Fibroblast of lung (primary cell): ENCODE data around the gene HSPH1. TPM values are rescaled to one million over a fixed set of nuclear protein-coding genes. Genes with fewer than 3 reads are reported as not detected.
A peak's percentile ranks its signal among the peaks of the same experiment; 100 is the strongest.

Experiments used
- DNase-seq, 2 donors: peaks; one replicate each; pipeline versions ENCODE4 v3.0.0 to v3.0.0-alpha.2; 2010; ENCODE audit warnings: low read depth in 2 of 2
- H2AFZ ChIP-seq: 2 replicates; pipeline ENCODE4 v1.5.1; 2012; ENCODE audit warnings: low read length, control low read depth, inconsistent platforms
- H3K27ac ChIP-seq: 2 replicates; pipeline ENCODE4 v1.5.1; 2011; ENCODE audit warnings: low read length, control low read depth; ENCODE audit not compliant: insufficient read depth
- H3K27me3 ChIP-seq: 2 replicates; pipeline ENCODE4 v1.5.1; 2011; ENCODE audit warnings: mild to moderate bottlenecking, low read length; ENCODE audit not compliant: control insufficient read depth, insufficient read depth
- H3K36me3 ChIP-seq: 2 replicates; pipeline ENCODE4 v1.5.1; 2011; ENCODE audit warnings: low read length; ENCODE audit not compliant: control insufficient read depth, insufficient read depth
- H3K4me1 ChIP-seq: 2 replicates; pipeline ENCODE4 v1.5.1; 2011; ENCODE audit warnings: low read length; ENCODE audit not compliant: control insufficient read depth, insufficient read depth; ENCODE audit errors: extremely low read depth
- H3K4me2 ChIP-seq: 2 replicates; pipeline ENCODE4 v1.5.1; 2011; ENCODE audit warnings: low read length, control low read depth; ENCODE audit not compliant: insufficient read depth; ENCODE audit errors: extremely low read depth
- H3K4me3 ChIP-seq, 4 experiments: fragments of 200-600 bp in 1 of 4; sonication (generic) in 1 of 4; replicated peaks in 1 of 4; 2 replicates each; pipeline ENCODE4 v1.5.1; 2011 to 2016; ENCODE audit warnings: low read length in 4 of 4, low read depth in 3 of 4, mild to moderate bottlenecking in 3 of 4, control low read depth in 2 of 4, inconsistent platforms in 1 of 4, mixed read lengths in 1 of 4; ENCODE audit not compliant: insufficient read depth in 1 of 4; ENCODE audit errors: control extremely low read depth in 1 of 4
- H3K79me2 ChIP-seq: 2 replicates; pipeline ENCODE4 v1.5.1; 2012; ENCODE audit warnings: mild to moderate bottlenecking, low read length, inconsistent platforms; ENCODE audit not compliant: control insufficient read depth, insufficient read depth
- H3K9ac ChIP-seq: 2 replicates; pipeline ENCODE4 v1.5.1; 2011; ENCODE audit warnings: mild to moderate bottlenecking, low read length, control low read depth; ENCODE audit not compliant: insufficient read depth
- H3K9me3 ChIP-seq: 2 replicates; pipeline ENCODE4 v1.5.1; 2012; ENCODE audit warnings: low read depth, low read length; ENCODE audit not compliant: control insufficient read depth, insufficient read depth
- H4K20me1 ChIP-seq: 2 replicates; pipeline ENCODE4 v1.5.1; 2011; ENCODE audit warnings: low read length; ENCODE audit not compliant: control insufficient read depth, insufficient read depth; ENCODE audit errors: extremely low read depth
- CTCF ChIP-seq, 2 donors: IDR thresholded peaks in 1 of 2; conservative IDR thresholded peaks in 1 of 2; 1 replicate in 1 of 2; 2 replicates in 1 of 2; pipeline ENCODE4 v1.5.1; 2011 to 2012; ENCODE audit warnings: low read length in 2 of 2, control low read depth in 1 of 2, inconsistent platforms in 1 of 2, low read depth in 1 of 2, mild to moderate bottlenecking in 1 of 2
- EZH2 ChIP-seq: IDR thresholded peaks from 2 replicates; pipeline ENCODE4 v1.5.1; 2012; ENCODE audit warnings: low read length, control low read depth, mild to moderate bottlenecking; ENCODE audit errors: missing control alignments
- polyA plus RNA-seq, 2 donors: library from polyadenylated mRNA; depleted of rRNA in 1 of 2; stranded (reverse) in 1 of 2; unstranded in 1 of 2; fragments of >200 nt; gene quantifications; 2 replicates each; pipeline ENCODE4 v1.2.1, GENCODE V29; 2011 to 2012; ENCODE audit warnings: missing spikeins in 1 of 2
- total RNA-seq: library from RNA; depleted of rRNA; stranded (reverse); fragments of >200 nt; gene quantifications from 2 replicates; pipeline ENCODE4 v1.2.1, GENCODE V29; 2014

HSPH1 gene
- total and polyA plus RNA-seq, 2 donors (not counting 1 experiment from before 2014, with no cell fraction given): 34.4 to 40.6 TPM

GRCh38 chr13:31138515-31138914 lies 23.2 kb downstream of the HSPH1 start:
- H3K36me3 ChIP-seq: peaks cover 12% of the 10 kb centered on the region
- H3K27me3 ChIP-seq: no peaks in the 10 kb centered on the region
- no peaks in the 10 kb centered on the region for H4K20me1 ChIP-seq
- H3K4me1 ChIP-seq: no peaks in the 10 kb centered on the region
- no peak overlapping the region for H2AFZ ChIP-seq
- H3K9me3 ChIP-seq: no peaks in the 10 kb centered on the region
- no peak overlapping the region for H3K4me3 ChIP-seq
- peak in 1 of 2 donors; percentile 38 for DNase-seq
- no peak overlapping the region for H3K4me2 ChIP-seq
- no peak overlapping the region for H3K27ac ChIP-seq
- H3K79me2 ChIP-seq: peaks cover 3% of the 10 kb centered on the region
- no peak overlapping the region for H3K9ac ChIP-seq
- TF ChIP-seq EZH2 (no peak), CTCF (conservative IDR thresholded peaks at IDR 0.05 in 1 of 2, IDR thresholded peaks at IDR 0.05 in 1 of 2; ENCODE audit: low read depth in 1 of 2, low read length in 2 of 2) (no peak)

GRCh38 chr13:31136724-31137123 lies 25.0 kb downstream of the HSPH1 start:
- H3K9ac ChIP-seq: no peak overlapping the region
- no peak overlapping the region for H3K27ac ChIP-seq
- H3K4me1 ChIP-seq: no peaks in the 10 kb centered on the region
- DNase-seq: peak in 1 of 2 donors; percentile 2
- no peak overlapping the region for H2AFZ ChIP-seq
- no peaks in the 10 kb centered on the region for H3K27me3 ChIP-seq
- peaks cover 9% of the 10 kb centered on the region for H3K36me3 ChIP-seq
- H3K79me2 ChIP-seq: no peaks in the 10 kb centered on the region
- H3K4me2 ChIP-seq: no peak overlapping the region
- no peaks in the 10 kb centered on the region for H3K9me3 ChIP-seq
- no peaks in the 10 kb centered on the region for H4K20me1 ChIP-seq
- no peak overlapping the region for H3K4me3 ChIP-seq
- TF ChIP-seq CTCF (conservative IDR thresholded peaks at IDR 0.05 in 1 of 2, IDR thresholded peaks at IDR 0.05 in 1 of 2; ENCODE audit: low read depth in 1 of 2, low read length in 2 of 2): no peak
- TF ChIP-seq EZH2: no peak

DNA sequence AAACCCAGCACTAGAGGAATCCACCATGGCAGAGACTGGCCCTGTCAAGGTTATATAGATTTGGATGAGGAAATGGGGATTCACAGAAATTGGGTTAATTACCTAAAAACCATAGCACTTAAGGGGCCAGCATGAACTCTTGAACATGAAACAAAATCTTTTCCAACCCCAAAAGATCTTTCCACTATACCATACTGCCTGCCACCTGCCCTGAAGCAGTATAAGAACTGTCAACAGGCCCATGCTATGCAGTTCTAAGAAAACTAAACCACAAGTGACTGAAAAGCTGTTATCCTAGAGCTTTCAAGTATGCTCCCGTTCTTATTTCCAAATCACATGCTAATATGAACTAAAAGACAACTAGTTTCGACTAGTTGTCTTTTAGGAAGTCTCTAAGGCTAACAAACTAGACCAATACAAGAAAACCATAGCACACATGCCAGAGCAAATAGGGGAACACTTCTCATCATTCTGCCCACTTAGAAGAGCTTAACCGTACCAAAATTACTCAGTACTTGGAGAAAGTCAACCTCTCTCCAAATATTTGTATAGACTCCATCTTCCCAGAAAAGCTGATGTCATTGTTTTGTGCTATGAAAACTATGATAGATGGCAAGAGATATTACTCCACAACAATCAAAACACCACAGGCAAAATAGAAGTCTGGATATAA lies 27.5 kb downstream of the HSPH1 start:
- H3K9ac ChIP-seq: no peak overlapping the region
- no peaks in the 10 kb centered on the region for H3K9me3 ChIP-seq
- TF ChIP-seq EZH2 (no peak), CTCF (conservative IDR thresholded peaks at IDR 0.05 in 1 of 2, IDR thresholded peaks at IDR 0.05 in 1 of 2; ENCODE audit: low read depth in 1 of 2, low read length in 2 of 2) (no peak)
- H4K20me1 ChIP-seq: no peaks in the 10 kb centered on the region
- no peak overlapping the region for H2AFZ ChIP-seq
- no peak overlapping the region for H3K4me3 ChIP-seq
- H3K27me3 ChIP-seq: peaks cover 2% of the 10 kb centered on the region
- no peaks in the 10 kb centered on the region for H3K4me1 ChIP-seq
- H3K4me2 ChIP-seq: no peak overlapping the region
- H3K36me3 ChIP-seq: peaks cover 7% of the 10 kb centered on the region
- H3K27ac ChIP-seq: no peak overlapping the region
- DNase-seq: no peak
- no peaks in the 10 kb centered on the region for H3K79me2 ChIP-seq
